ENCODE data around the gene RALGPS1. TPM values are rescaled to one million over a fixed set of nuclear protein-coding genes. Genes with fewer than 3 reads are reported as not detected.
A peak's percentile ranks its signal among the peaks of the same experiment; 100 is the strongest.

RALGPS1 gene
- total and polyA plus RNA-seq, 2 donors (not counting 1 experiment from before 2014, with no cell fraction given) = 2.0 to 5.9 TPM

DNA sequence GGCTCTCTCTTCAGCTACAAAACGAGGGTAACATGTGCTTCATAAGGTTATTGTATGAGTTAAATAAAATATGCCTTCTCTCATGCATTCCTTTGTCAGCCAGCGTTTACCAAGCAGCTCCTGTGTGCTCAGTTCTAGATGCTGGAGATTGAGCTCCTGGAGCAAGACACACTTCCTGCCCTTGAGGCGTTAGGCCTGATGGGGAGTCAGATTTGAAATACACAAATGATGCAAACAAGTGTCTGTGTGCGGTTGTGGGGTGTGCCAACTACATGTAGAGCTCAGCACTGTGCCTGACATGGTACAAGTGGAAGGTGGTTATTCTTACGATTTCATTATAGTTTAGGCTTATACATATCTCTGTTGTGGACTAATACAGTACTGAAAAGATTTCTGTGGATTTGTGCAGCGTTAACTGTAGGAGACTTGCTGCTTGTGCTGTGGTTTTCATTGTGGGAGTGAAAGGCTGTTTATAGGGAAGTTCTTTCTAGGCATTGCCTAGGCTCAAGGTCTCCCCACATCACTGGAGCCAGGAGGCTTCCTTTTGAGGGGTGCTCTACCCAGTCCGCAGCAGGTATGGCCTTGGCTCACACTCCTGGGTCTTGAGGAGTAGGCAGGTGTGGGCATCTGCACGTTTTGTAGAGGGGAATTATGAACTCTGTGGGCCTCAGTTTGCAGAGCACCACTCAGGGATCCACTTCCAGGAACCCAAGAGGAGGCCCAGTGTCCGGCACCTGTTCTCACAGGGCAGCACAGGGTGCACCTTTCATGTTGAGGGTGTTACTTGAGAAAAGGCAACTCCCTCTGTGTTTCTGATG is 247.7 kb downstream of the RALGPS1 start:
- peak in 1 of 2 donors; percentile 44 for DNase-seq (ENCODE audit: low read depth in 2 of 2)
- H4K20me1 ChIP-seq (ENCODE audit: control insufficient read depth, extremely low read depth, insufficient read depth, low read length) = no peaks in the 10 kb centered on the region
- TF ChIP-seq, protein P1, sequence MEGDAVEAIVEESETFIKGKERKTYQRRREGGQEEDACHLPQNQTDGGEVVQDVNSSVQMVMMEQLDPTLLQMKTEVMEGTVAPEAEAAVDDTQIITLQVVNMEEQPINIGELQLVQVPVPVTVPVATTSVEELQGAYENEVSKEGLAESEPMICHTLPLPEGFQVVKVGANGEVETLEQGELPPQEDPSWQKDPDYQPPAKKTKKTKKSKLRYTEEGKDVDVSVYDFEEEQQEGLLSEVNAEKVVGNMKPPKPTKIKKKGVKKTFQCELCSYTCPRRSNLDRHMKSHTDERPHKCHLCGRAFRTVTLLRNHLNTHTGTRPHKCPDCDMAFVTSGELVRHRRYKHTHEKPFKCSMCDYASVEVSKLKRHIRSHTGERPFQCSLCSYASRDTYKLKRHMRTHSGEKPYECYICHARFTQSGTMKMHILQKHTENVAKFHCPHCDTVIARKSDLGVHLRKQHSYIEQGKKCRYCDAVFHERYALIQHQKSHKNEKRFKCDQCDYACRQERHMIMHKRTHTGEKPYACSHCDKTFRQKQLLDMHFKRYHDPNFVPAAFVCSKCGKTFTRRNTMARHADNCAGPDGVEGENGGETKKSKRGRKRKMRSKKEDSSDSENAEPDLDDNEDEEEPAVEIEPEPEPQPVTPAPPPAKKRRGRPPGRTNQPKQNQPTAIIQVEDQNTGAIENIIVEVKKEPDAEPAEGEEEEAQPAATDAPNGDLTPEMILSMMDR (conservative IDR thresholded peaks at IDR 0.05 in 1 of 2, IDR thresholded peaks at IDR 0.05 in 1 of 2; ENCODE audit: low read depth in 1 of 2, low read length in 2 of 2) = no peak
- TF ChIP-seq EZH2 (IDR thresholded peaks at IDR 0.05; ENCODE audit: low read length, missing control alignments) = no peak
- peaks cover 24% of the 10 kb centered on the region for H3K4me1 ChIP-seq (ENCODE audit: control insufficient read depth, extremely low read depth, insufficient read depth, low read length)
- H3K4me2 ChIP-seq (ENCODE audit: extremely low read depth, insufficient read depth, low read length) = no peak overlapping the region
- no peak overlapping the region for H3K27ac ChIP-seq (ENCODE audit: insufficient read depth, low read length)
- no peaks in the 10 kb centered on the region for H3K27me3 ChIP-seq (ENCODE audit: control insufficient read depth, insufficient read depth, low read length)
- no peaks in the 10 kb centered on the region for H3K9me3 ChIP-seq (ENCODE audit: control insufficient read depth, insufficient read depth, low read depth, low read length)
- no peak overlapping the region for H3K9ac ChIP-seq (ENCODE audit: insufficient read depth, low read length)
- no peak overlapping the region for H3K4me3 ChIP-seq (replicated peaks in 1 of 4; ENCODE audit: control extremely low read depth in 1 of 4, insufficient read depth in 1 of 4, low read depth in 3 of 4, low read length in 4 of 4)
- H3K36me3 ChIP-seq (ENCODE audit: control insufficient read depth, insufficient read depth, low read length) = no peaks in the 10 kb centered on the region
- H2AFZ ChIP-seq (ENCODE audit: low read length) = no peak overlapping the region
- no peaks in the 10 kb centered on the region for H3K79me2 ChIP-seq (ENCODE audit: control insufficient read depth, insufficient read depth, low read length)

DNA sequence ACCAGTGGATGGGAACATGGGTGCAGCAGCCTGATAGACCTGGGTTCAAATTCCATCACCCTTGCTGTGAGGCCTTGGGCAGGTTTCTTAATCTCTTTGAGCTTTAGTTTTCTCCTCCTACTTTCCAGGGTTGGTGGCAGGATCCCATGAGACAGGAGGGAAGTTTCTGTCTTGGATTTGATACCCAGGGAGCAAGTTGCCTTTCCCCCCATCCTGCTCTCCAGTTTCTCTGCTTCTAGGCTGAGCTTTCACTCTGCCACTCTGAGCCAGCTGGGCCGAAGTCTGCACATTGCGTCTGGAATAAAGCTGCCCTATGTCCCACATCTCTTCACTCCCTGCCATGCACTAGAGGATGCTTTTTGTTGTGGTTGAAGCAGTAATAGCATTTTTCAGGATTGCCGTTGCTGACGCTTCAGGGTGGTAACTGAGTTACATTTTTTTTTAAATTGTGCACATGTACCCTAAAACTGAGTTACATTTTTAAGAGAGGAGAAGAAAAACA is 248.3 kb downstream of the RALGPS1 start:
- peaks cover 24% of the 10 kb centered on the region for H3K4me1 ChIP-seq (ENCODE audit: control insufficient read depth, extremely low read depth, insufficient read depth, low read length)
- H3K4me3 ChIP-seq (replicated peaks in 1 of 4; ENCODE audit: control extremely low read depth in 1 of 4, insufficient read depth in 1 of 4, low read depth in 3 of 4, low read length in 4 of 4) = no peak overlapping the region
- no peaks in the 10 kb centered on the region for H4K20me1 ChIP-seq (ENCODE audit: control insufficient read depth, extremely low read depth, insufficient read depth, low read length)
- DNase-seq (ENCODE audit: low read depth in 2 of 2) = no peak
- H3K79me2 ChIP-seq (ENCODE audit: control insufficient read depth, insufficient read depth, low read length) = no peaks in the 10 kb centered on the region
- no peak overlapping the region for H3K9ac ChIP-seq (ENCODE audit: insufficient read depth, low read length)
- no peak overlapping the region for H2AFZ ChIP-seq (ENCODE audit: low read length)
- H3K9me3 ChIP-seq (ENCODE audit: control insufficient read depth, insufficient read depth, low read depth, low read length) = no peaks in the 10 kb centered on the region
- TF ChIP-seq, protein P1 (conservative IDR thresholded peaks at IDR 0.05 in 1 of 2, IDR thresholded peaks at IDR 0.05 in 1 of 2; ENCODE audit: low read depth in 1 of 2, low read length in 2 of 2) = no peak
- TF ChIP-seq EZH2 (IDR thresholded peaks at IDR 0.05; ENCODE audit: low read length, missing control alignments) = no peak
- H3K27ac ChIP-seq (ENCODE audit: insufficient read depth, low read length) = peak overlapping the region; percentile 64
- H3K36me3 ChIP-seq (ENCODE audit: control insufficient read depth, insufficient read depth, low read length) = no peaks in the 10 kb centered on the region
- H3K4me2 ChIP-seq (ENCODE audit: extremely low read depth, insufficient read depth, low read length) = peak overlapping the region; percentile 19
- no peaks in the 10 kb centered on the region for H3K27me3 ChIP-seq (ENCODE audit: control insufficient read depth, insufficient read depth, low read length)

DNA sequence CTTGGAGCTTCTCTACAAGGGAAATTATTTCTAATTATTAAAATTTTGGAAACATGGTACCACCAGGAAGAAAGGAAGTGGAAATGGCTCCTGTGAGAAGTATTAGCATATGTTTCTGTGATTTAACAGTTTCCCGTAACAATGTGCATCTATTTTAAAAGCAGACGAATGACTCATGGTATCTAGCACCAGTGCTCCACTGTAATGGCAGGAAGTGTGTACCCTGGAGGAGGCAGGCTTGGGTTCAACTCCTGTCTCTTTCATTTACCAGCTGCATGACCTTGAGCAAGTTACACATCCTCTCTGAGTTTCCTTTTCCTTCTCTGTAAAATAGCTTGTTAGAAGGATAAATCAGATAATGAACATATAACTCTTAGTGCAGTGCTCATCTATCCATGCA is 248.8 kb downstream of the RALGPS1 start:
- no peaks in the 10 kb centered on the region for H3K9me3 ChIP-seq (ENCODE audit: control insufficient read depth, insufficient read depth, low read depth, low read length)
- no peaks in the 10 kb centered on the region for H3K36me3 ChIP-seq (ENCODE audit: control insufficient read depth, insufficient read depth, low read length)
- TF ChIP-seq EZH2 (IDR thresholded peaks at IDR 0.05; ENCODE audit: low read length, missing control alignments) = no peak
- TF ChIP-seq, protein P1 (conservative IDR thresholded peaks at IDR 0.05 in 1 of 2, IDR thresholded peaks at IDR 0.05 in 1 of 2; ENCODE audit: low read depth in 1 of 2, low read length in 2 of 2) = no peak
- H3K4me2 ChIP-seq (ENCODE audit: extremely low read depth, insufficient read depth, low read length) = peak overlapping the region; percentile 7
- no peak overlapping the region for H3K4me3 ChIP-seq (replicated peaks in 1 of 4; ENCODE audit: control extremely low read depth in 1 of 4, insufficient read depth in 1 of 4, low read depth in 3 of 4, low read length in 4 of 4)
- no peaks in the 10 kb centered on the region for H4K20me1 ChIP-seq (ENCODE audit: control insufficient read depth, extremely low read depth, insufficient read depth, low read length)
- H3K27ac ChIP-seq (ENCODE audit: insufficient read depth, low read length) = peak overlapping the region; percentile 64
- no peaks in the 10 kb centered on the region for H3K79me2 ChIP-seq (ENCODE audit: control insufficient read depth, insufficient read depth, low read length)
- H3K9ac ChIP-seq (ENCODE audit: insufficient read depth, low read length) = no peak overlapping the region
- DNase-seq (ENCODE audit: low read depth in 2 of 2) = peak; percentile 75 to 82
- H3K27me3 ChIP-seq (ENCODE audit: control insufficient read depth, insufficient read depth, low read length) = no peaks in the 10 kb centered on the region
- peaks cover 24% of the 10 kb centered on the region for H3K4me1 ChIP-seq (ENCODE audit: control insufficient read depth, extremely low read depth, insufficient read depth, low read length)
- no peak overlapping the region for H2AFZ ChIP-seq (ENCODE audit: low read length)

Data from fibroblast of lung (primary cell).